Fibroblast of the aortic adventitia (primary cell): ENCODE results near the gene PITPNM2. TPM values are rescaled to one million over a fixed set of nuclear protein-coding genes. Genes with fewer than 3 reads are reported as not detected.
"Not testable (repeated sequence)": the region's sequence is repeated elsewhere in the genome, so short reads cannot be mapped to it uniquely, and the experiment has no call there.

Experiments
- DNase-seq: peaks from one replicate; pipeline ENCODE4 v3.0.0-alpha.2; 2010; ENCODE audit warnings: low read depth
- H3K4me3 ChIP-seq: 2 replicates; pipeline ENCODE4 v1.5.1; 2011; ENCODE audit warnings: low read depth, mild to moderate bottlenecking, control low read depth, low read length, moderate library complexity
- CTCF ChIP-seq: IDR thresholded peaks from 2 replicates; pipeline ENCODE4 v1.5.1; 2011; ENCODE audit warnings: mild to moderate bottlenecking, low read length, control low read depth, inconsistent platforms; ENCODE audit not compliant: insufficient read depth
- total RNA-seq: library from RNA; depleted of rRNA; stranded (reverse); fragments of >200 nt; gene quantifications from 2 replicates; pipeline ENCODE4 v1.2.3, GENCODE V29; 2012; ENCODE audit warnings: low replicate concordance

Gene PITPNM2
- total RNA-seq, 1 donor, result 4.1 TPM

GRCh38 chr12:123107926-123108681, 42.8 kb downstream of the PITPNM2 start:
- no peak for TF ChIP-seq CTCF
- no peak overlapping the region for H3K4me3 ChIP-seq
- DNase-seq, result no peak

- DNase-seq, result no peak
- H3K4me3 ChIP-seq, result no peak overlapping the region
- TF ChIP-seq CTCF, result no peak
Observed at GRCh38 chr12:123106640-123107359, 44.1 kb downstream of the PITPNM2 start.

GRCh38 chr12:123105211-123105826, 45.6 kb downstream of the PITPNM2 start:
- TF ChIP-seq CTCF, result no peak
- no peak for DNase-seq
- H3K4me3 ChIP-seq, result no peak overlapping the region

GRCh38 chr12:123104809-123105208, 46.1 kb downstream of the PITPNM2 start:
- no peak for TF ChIP-seq CTCF
- no peak overlapping the region for H3K4me3 ChIP-seq
- DNase-seq, result no peak

- not testable (repeated sequence) for DNase-seq, H3K4me3 ChIP-seq
Observed at GRCh38 chr12:123104094-123104493, 46.8 kb downstream of the PITPNM2 start.

- no peak for TF ChIP-seq CTCF
- DNase-seq, result no peak
- H3K4me3 ChIP-seq, result no peak overlapping the region
Observed at GRCh38 chr12:123102781-123103503, 47.9 kb downstream of the PITPNM2 start.

- no peak overlapping the region for H3K4me3 ChIP-seq
- no peak for DNase-seq
- TF ChIP-seq CTCF, result no peak
Observed at GRCh38 chr12:123102366-123102765, 48.5 kb downstream of the PITPNM2 start.
